DOHH2 (cell line): ENCODE data around the gene TMEM141.
"Not testable (repeated sequence)": the region's sequence is repeated elsewhere in the genome, so short reads cannot be mapped to it uniquely, and the experiment has no call there.

ENCODE experiments used
- H3F3A ChIP-seq: fragments of 200-600 bp; sonication (generic), shearing (Covaris generic); 2 replicates; pipeline ENCODE4 v1.6.0; 2016; ENCODE audit warnings: antibody characterized with exemption, mild to moderate bottlenecking; ENCODE audit not compliant: control insufficient read depth, insufficient read depth
- H3K27ac ChIP-seq: fragments of 200-600 bp; sonication (generic); 2 replicates; pipeline ENCODE4 v1.5.1; 2014; ENCODE audit warnings: low read depth, mild to moderate bottlenecking, low read length, moderate library complexity
- H3K27me3 ChIP-seq: fragments of 200-600 bp; sonication (generic); 2 replicates; pipeline ENCODE4 v1.6.1; 2014; ENCODE audit warnings: mild to moderate bottlenecking, low read length, mixed read lengths; ENCODE audit not compliant: control insufficient read depth
- H3K36me3 ChIP-seq: fragments of 200-600 bp; sonication (generic); 2 replicates; pipeline ENCODE4 v1.6.1; 2014; ENCODE audit warnings: mild to moderate bottlenecking, low read length, moderate library complexity, mixed read lengths; ENCODE audit not compliant: control insufficient read depth
- H3K4me1 ChIP-seq: fragments of 200-600 bp; sonication (generic); 2 replicates; pipeline ENCODE4 v1.6.1; 2014; ENCODE audit warnings: mild to moderate bottlenecking, low read length, mixed read lengths; ENCODE audit not compliant: control insufficient read depth
- H3K4me2 ChIP-seq: fragments of 200-600 bp; sonication (generic); 2 replicates; pipeline ENCODE4 v1.6.0; 2014; ENCODE audit warnings: mild to moderate bottlenecking, low read length, moderate library complexity
- H3K4me3 ChIP-seq: fragments of 200-600 bp; sonication (generic); 2 replicates; pipeline ENCODE4 v1.5.1; 2014; ENCODE audit warnings: mild to moderate bottlenecking, low read length, mixed read lengths
- H3K79me2 ChIP-seq: fragments of 200-600 bp; sonication (generic); 2 replicates; pipeline ENCODE4 v1.6.1; 2014; ENCODE audit warnings: mild to moderate bottlenecking, low read length, mixed read lengths; ENCODE audit not compliant: control insufficient read depth
- H3K9me2 ChIP-seq: fragments of 200-600 bp; sonication (generic); replicated peaks from 2 replicates; pipeline ENCODE4 v1.6.1; 2014; ENCODE audit warnings: mild to moderate bottlenecking, low read length, mixed read lengths; ENCODE audit not compliant: control insufficient read depth
- H3K9me3 ChIP-seq: fragments of 200-600 bp; sonication (generic); 2 replicates; pipeline ENCODE4 v1.6.1; 2014; ENCODE audit warnings: antibody characterized with exemption, low read length, mixed read lengths; ENCODE audit not compliant: control insufficient read depth, insufficient read depth
- H4K20me1 ChIP-seq: fragments of 200-600 bp; sonication (generic); 2 replicates; pipeline ENCODE4 v1.6.0; 2014; ENCODE audit warnings: low read depth, mild to moderate bottlenecking, antibody characterized with exemption, low read length, moderate library complexity; ENCODE audit not compliant: control insufficient read depth, insufficient read depth
- CTCF ChIP-seq: fragments of 200-600 bp; sonication (generic); IDR thresholded peaks from one replicate; pipeline ENCODE4 v1.5.1; 2014; ENCODE audit warnings: antibody characterized with exemption, mild to moderate bottlenecking, low read depth, low read length; ENCODE audit not compliant: poor library complexity, severe bottlenecking
- EZH2phosphoT487 ChIP-seq: fragments of 200-600 bp; sonication (generic); IDR thresholded peaks from 2 replicates; pipeline ENCODE4 v1.6.1; 2017; ENCODE audit warnings: borderline replicate concordance, mild to moderate bottlenecking, antibody characterized with exemption, low read length, moderate library complexity, mixed read lengths

TMEM141 gene

GRCh38 chr9:136799079-136799853 is 8.1 kb downstream of the TMEM141 start:
- Histone ChIP-seq H3K4me1 (peaks cover 43% of the 10 kb centered on the region), H3K4me3 (peak overlapping the region; percentile 70), H3K27me3 (peaks cover 30% of the 10 kb centered on the region), H3F3A (0 out of 2 replicates have a peak, but pooled peaks cover 7% of the 10 kb centered on the region), H4K20me1 (no peaks in the 10 kb centered on the region; the same call in 1 of the 2 replicates), H3K27ac (no peak overlapping the region), H3K4me2 (peak overlapping the region; percentile 98), H3K36me3 (no peaks in the 10 kb centered on the region), H3K79me2 (no peaks in the 10 kb centered on the region), H3K9me2 (no peaks in the 10 kb centered on the region), H3K9me3 (no peaks in the 10 kb centered on the region)
- TF ChIP-seq CTCF (no peak), EZH2phosphoT487 (peak; percentile 60; the same call in 1 of the 2 replicates)

GRCh38 chr9:136799854-136800657 is 8.9 kb downstream of the TMEM141 start:
- Histone ChIP-seq H3K36me3 (peaks cover 4% of the 10 kb centered on the region; the same call in 1 of the 2 replicates), H3F3A (0 out of 2 replicates have a peak, but pooled peaks cover 7% of the 10 kb centered on the region), H3K27ac (no peak overlapping the region), H3K79me2 (no peaks in the 10 kb centered on the region), H4K20me1 (no peaks in the 10 kb centered on the region; the same call in 1 of the 2 replicates), H3K4me1 (peaks cover 43% of the 10 kb centered on the region), H3K9me3 (no peaks in the 10 kb centered on the region), H3K4me3 (peak overlapping the region; percentile 70), H3K9me2 (no peaks in the 10 kb centered on the region), H3K27me3 (peaks cover 30% of the 10 kb centered on the region), H3K4me2 (peak overlapping the region; percentile 98)
- TF ChIP-seq CTCF: no peak

- 0 out of 2 replicates have a peak, but pooled peaks cover 7% of the 10 kb centered on the region for H3F3A ChIP-seq
- TF ChIP-seq CTCF (no peak), EZH2phosphoT487 (no peak)
- no peak overlapping the region for H3K4me2 ChIP-seq
- no peak overlapping the region for H3K4me3 ChIP-seq
- H3K36me3 ChIP-seq: peaks cover 20% of the 10 kb centered on the region
- H3K27ac ChIP-seq: no peak overlapping the region
- H3K27me3 ChIP-seq: peaks cover 27% of the 10 kb centered on the region
- peaks cover 37% of the 10 kb centered on the region for H3K4me1 ChIP-seq
- no peaks in the 10 kb centered on the region; the same call in 1 of the 2 replicates for H4K20me1 ChIP-seq
- no peaks in the 10 kb centered on the region for H3K9me3 ChIP-seq
- H3K9me2 ChIP-seq: no peaks in the 10 kb centered on the region
- peaks cover 10% of the 10 kb centered on the region for H3K79me2 ChIP-seq
These were observed 11.2 kb downstream of the TMEM141 start for GRCh38 chr9:136802321-136802720.

GRCh38 chr9:136803009-136803550 is 11.9 kb downstream of the TMEM141 start:
- not testable (repeated sequence) for H3F3A ChIP-seq, H3K4me3 ChIP-seq, H3K4me2 ChIP-seq, H4K20me1 ChIP-seq, H3K27ac ChIP-seq, H3K9me3 ChIP-seq, H3K9me2 ChIP-seq
- H3K79me2 ChIP-seq: peaks cover 15% of the 10 kb centered on the region
- H3K36me3 ChIP-seq: peaks cover 20% of the 10 kb centered on the region
- H3K4me1 ChIP-seq: peaks cover 37% of the 10 kb centered on the region
- peaks cover 27% of the 10 kb centered on the region for H3K27me3 ChIP-seq
